GM12878 (cell line): Measurements from ENCODE around the gene CNTNAP2. TPM values are rescaled to one million over a fixed set of nuclear protein-coding genes. Genes with fewer than 3 reads are reported as not detected.

Experiments used
- ATAC-seq: fragments of 200-7000 bp; cut with Tn5 transposase; 3 replicates; pipeline ENCODE4 v1.9.1; 2020; ENCODE audit warnings: mild to moderate bottlenecking, moderate library complexity
- BruUV-seq: library from RNA; stranded (reverse); fragments of 400-500 nt; replicated peaks from 2 replicates; lab custom pipeline; 2021; lab: Mats Ljungman, UMichigan
- CTCF ChIA-PET: fragments of 300-600 bp; sonication (Branson Sonifier 250); formaldehyde crosslinking; extraction: SDS; loops from one replicate; lab custom pipeline; 2021; ENCODE audit warnings: inconsistent platforms; lab: Yijun Ruan, JAX
- POLR2A ChIA-PET: fragments of 350-600 bp; formaldehyde crosslinking; extraction: SDS; loops from one replicate; lab custom pipeline; 2021; ENCODE audit warnings: inconsistent platforms; lab: Charles Lee
- RAD21 ChIA-PET: fragments of 300-600 bp; sonication (Branson Sonifier 250); formaldehyde crosslinking; loops from one replicate; lab custom pipeline; 2023; ENCODE audit warnings: antibody characterized with exemption; ENCODE audit not compliant: unreplicated experiment; lab: Charles Lee
- SMC1A ChIA-PET: fragments of 300-600 bp; sonication (Branson Sonifier 250); formaldehyde crosslinking; loops from one replicate; lab custom pipeline; 2023; ENCODE audit not compliant: unreplicated experiment, uncharacterized antibody; lab: Charles Lee
- DNase-seq: peaks from one replicate; pipeline ENCODE4 v3.0.0-alpha.2; 2011; ENCODE audit warnings: low read depth, low spot score
- FAIRE-seq: peaks from 3 replicates; lab custom pipeline; 2011; peaks lifted over from hg19 to GRCh38; lab: Jason Lieb, UNC
- H2AFZ ChIP-seq: 2 replicates; pipeline ENCODE4 v1.6.0; 2011; ENCODE audit warnings: low read depth, low read length, control low read depth; ENCODE audit not compliant: control insufficient read depth
- H3K27ac ChIP-seq: 2 replicates; pipeline ENCODE4 v1.5.1; 2011; ENCODE audit warnings: control low read depth; ENCODE audit not compliant: control insufficient read depth, insufficient read depth
- H3K27me3 ChIP-seq, 2 experiments: replicated peaks in 1 of 2; 2 replicates each; pipeline versions ENCODE4 v1.6.0 to v1.6.1; 2011; ENCODE audit warnings: low read length in 1 of 2; ENCODE audit not compliant: control insufficient read depth in 2 of 2, insufficient read depth in 2 of 2
- H3K36me3 ChIP-seq, 2 experiments: 2 replicates each; pipeline ENCODE4 v1.5.1; 2011; ENCODE audit warnings: low read length in 1 of 2; ENCODE audit not compliant: control insufficient read depth in 2 of 2, insufficient read depth in 2 of 2
- H3K4me1 ChIP-seq: 2 replicates; pipeline ENCODE4 v1.6.1; 2011; ENCODE audit warnings: mild to moderate bottlenecking, low read length, moderate library complexity, mixed read lengths; ENCODE audit not compliant: control insufficient read depth, insufficient read depth
- H3K4me2 ChIP-seq: 2 replicates; pipeline ENCODE4 v1.6.0; 2011; ENCODE audit warnings: control low read depth; ENCODE audit not compliant: control insufficient read depth, insufficient read depth
- H3K4me3 ChIP-seq: fragments of 200-600 bp; sonication (generic); 2 replicates; pipeline ENCODE4 v1.5.1; 2016
- H3K79me2 ChIP-seq: 2 replicates; pipeline ENCODE4 v1.6.0; 2011; ENCODE audit warnings: low read length; ENCODE audit not compliant: control insufficient read depth, insufficient read depth
- H3K9ac ChIP-seq: 2 replicates; pipeline ENCODE4 v1.8.0; 2011; ENCODE audit warnings: low read length, control low read depth, mixed read lengths; ENCODE audit not compliant: control insufficient read depth, insufficient read depth
- H3K9me3 ChIP-seq: replicated peaks from 3 replicates; pipeline ENCODE4 v1.5.1; 2011; ENCODE audit warnings: mild to moderate bottlenecking, low read length; ENCODE audit not compliant: control insufficient read depth, insufficient read depth
- H4K20me1 ChIP-seq: 2 replicates; pipeline ENCODE4 v1.6.0; 2011; ENCODE audit not compliant: control insufficient read depth, insufficient read depth
- ATF2 ChIP-seq: IDR thresholded peaks from 2 replicates; pipeline ENCODE4 v1.6.1; 2012; ENCODE audit warnings: low read length, inconsistent platforms
- DPF2 ChIP-seq: fragments of 450-650 bp; IDR thresholded peaks from 2 replicates; pipeline ENCODE4 v1.6.1; 2017; ENCODE audit warnings: mild to moderate bottlenecking
- GABPA ChIP-seq: IDR thresholded peaks from 2 replicates; pipeline ENCODE4 v1.6.1; 2014; ENCODE audit warnings: antibody characterized with exemption, low read depth, mild to moderate bottlenecking, inconsistent platforms
- IKZF2 ChIP-seq, 2 experiments: fragments of 450-650 bp; IDR thresholded peaks; 2 replicates each; pipeline ENCODE4 v1.6.1; 2017; ENCODE audit warnings: mild to moderate bottlenecking in 2 of 2, moderate library complexity in 2 of 2
- KLF5 ChIP-seq: fragments of 450-650 bp; IDR thresholded peaks from 2 replicates; pipeline ENCODE4 v1.6.1; 2014; ENCODE audit warnings: mild to moderate bottlenecking; ENCODE audit not compliant: partially characterized antibody
- PKNOX1 ChIP-seq: fragments of 450-650 bp; IDR thresholded peaks from 2 replicates; pipeline ENCODE4 v1.6.1; 2016; ENCODE audit warnings: mild to moderate bottlenecking
- PML ChIP-seq: IDR thresholded peaks from 2 replicates; pipeline ENCODE4 v1.6.1; 2012; ENCODE audit warnings: low read length, inconsistent platforms
- SKIL ChIP-seq: fragments of 450-650 bp; IDR thresholded peaks from 2 replicates; pipeline ENCODE4 v1.6.1; 2017; ENCODE audit warnings: mild to moderate bottlenecking, low read depth, inconsistent platforms; ENCODE audit not compliant: poor library complexity, severe bottlenecking
- SREBF1 ChIP-seq: IDR thresholded peaks from 2 replicates; pipeline ENCODE4 v1.6.1; 2012; ENCODE audit warnings: mild to moderate bottlenecking, low read length
- STAT3 ChIP-seq: IDR thresholded peaks from 2 replicates; pipeline ENCODE4 v1.6.1; 2011; ENCODE audit warnings: low read depth, low read length, improper control_type of control experiment
- ZBTB33 ChIP-seq: fragments of 450-650 bp; IDR thresholded peaks from 2 replicates; pipeline ENCODE4 v1.6.1; 2017; ENCODE audit warnings: mild to moderate bottlenecking
- ZNF24 ChIP-seq: fragments of 450-650 bp; IDR thresholded peaks from 2 replicates; pipeline ENCODE4 v1.6.1; 2017; ENCODE audit warnings: antibody characterized with exemption, mild to moderate bottlenecking
- ZSCAN29 ChIP-seq: fragments of 450-650 bp; IDR thresholded peaks from 2 replicates; pipeline ENCODE4 v1.6.1; 2017; ENCODE audit warnings: mild to moderate bottlenecking, moderate library complexity
- WGBS: methylation state at CpG from one replicate; pipeline ENCODE4 v1.1.6; 2016; ENCODE audit warnings: low lambda C conversion rate; ENCODE audit not compliant: insufficient replicate concordance, insufficient coverage; ENCODE audit errors: missing lambda C conversion rate; 5-methylcytosine and 5-hydroxymethylcytosine counted together
- in situ Hi-C: fragments of 300-500 bp; cut with MboI; formaldehyde crosslinking; loops from 9 replicates; pipeline ENCODE4 v1.14.3; 2018; ENCODE audit warnings: mixed read lengths
- intact Hi-C: fragments of 100-400 bp; cut with micrococcal nuclease; formaldehyde crosslinking; loops from one replicate; pipeline ENCODE4 v1.14.2; 2022; ENCODE audit not compliant: unreplicated experiment
- polyA plus RNA-seq, 11 experiments: library from polyadenylated mRNA; depleted of rRNA in 4 of 11; unstranded in 6 of 11; stranded (reverse) in 5 of 11; fragments of >200 nt; fragmentation: Nextera tagmentation in 4 of 11; fragmentation: Illumina TruSeq in 1 of 11; extraction: Ambion mirVana in 4 of 11; extraction: Trizol in 1 of 11; gene quantifications; 1 replicate in 1 of 11; 2 replicates in 10 of 11; pipeline versions ENCODE4 v1.2.1 to v1.2.3, GENCODE V29; 2011 to 2016; ENCODE audit warnings: inconsistent platforms in 2 of 11, missing spikeins in 2 of 11, low read depth in 1 of 11
- total RNA-seq, 4 experiments: library from RNA; depleted of rRNA in 3 of 4; stranded (reverse); fragments of >200 nt in 3 of 4; fragmentation: Illumina TruSeq in 1 of 4; extraction: Trizol in 1 of 4; gene quantifications; 2 replicates each; pipeline versions ENCODE4 v1.2.1 to v1.2.3, GENCODE V29; 2013 to 2021

Gene CNTNAP2
- total and polyA plus RNA-seq, 10 of the 15 experiments (the other 5 are each of a cell fraction or from before 2014, with no cell fraction given): 0.03 to 0.08 (median 0.03) TPM; not detected in 7

GRCh38 chr7:146291900-146292299, 175.3 kb downstream of the CNTNAP2 start:
- 0% methylated on average over 1 of the region's 1 CpG for WGBS
- in situ Hi-C loops: no loop called here

GRCh38 chr7:146296028-146296427, 179.4 kb downstream of the CNTNAP2 start:
- Histone ChIP-seq H3K27me3 (no peaks in the 10 kb centered on the region), H3K9me3 (no peaks in the 10 kb centered on the region), H3K9ac (no peak overlapping the region), H3K4me3 (no peak overlapping the region), H4K20me1 (no peaks in the 10 kb centered on the region), H3K27ac (no peak overlapping the region), H3K36me3 (no peaks in the 10 kb centered on the region), H3K4me2 (no peak overlapping the region), H3K4me1 (no peaks in the 10 kb centered on the region), H2AFZ (no peak overlapping the region), H3K79me2 (no peaks in the 10 kb centered on the region)
- ATAC-seq: no peak
- ChIA-PET CTCF (no interaction called here), POLR2A (no interaction called here), RAD21 (no interaction called here), SMC1A (no interaction called here)
- in situ Hi-C loops: no loop called here
- intact Hi-C loops: loop anchor here (10.0 kb wide), 1 partner anchor 59 kb away; no protein-coding TSS in a partner anchor
- no peak for FAIRE-seq
- 0% methylated on average over 1 of the region's 1 CpG for WGBS
- TF ChIP-seq SREBF1 (no peak), GABPA (no peak), ATF2 (no peak), DPF2 (no peak), ZNF24 (no peak), PKNOX1 (no peak), KLF5 (no peak), IKZF2 (IDR thresholded peaks at IDR 0.05) (no peak), ZBTB33 (no peak), STAT3 (no peak), SKIL (no peak)
- DNase-seq: no peak
- BruUV-seq: no TSS peak

More at GRCh38 chr7:146291900-146292299, 175.3 kb downstream of the CNTNAP2 start:
- no peak for DNase-seq
- no TSS peak for BruUV-seq
- ChIA-PET CTCF (no interaction called here), SMC1A (no interaction called here), RAD21 (no interaction called here), POLR2A (no interaction called here)
- no peaks in the 10 kb centered on the region for H3K27me3 ChIP-seq
- no peak overlapping the region for H2AFZ ChIP-seq
- TF ChIP-seq DPF2 (no peak), ZSCAN29 (no peak), PML (no peak)
- H3K79me2 ChIP-seq: no peaks in the 10 kb centered on the region
- no peaks in the 10 kb centered on the region for H3K36me3 ChIP-seq
- H3K27ac ChIP-seq: no peak overlapping the region
- H4K20me1 ChIP-seq: no peaks in the 10 kb centered on the region
- H3K9ac ChIP-seq: no peak overlapping the region
- no peaks in the 10 kb centered on the region for H3K9me3 ChIP-seq
- H3K4me3 ChIP-seq: no peak overlapping the region
- H3K4me2 ChIP-seq: no peak overlapping the region
- no peak for ATAC-seq
- no peak for FAIRE-seq
- H3K4me1 ChIP-seq: no peaks in the 10 kb centered on the region
- intact Hi-C loops: loop anchor here (10.0 kb wide), 1 partner anchor 63 kb away; no protein-coding TSS in a partner anchor
